ENCODE results near the gene TGM3. TPM values are rescaled to one million over a fixed set of nuclear protein-coding genes. Genes with fewer than 3 reads are reported as not detected.

TGM3 gene
- total and polyA plus RNA-seq, 2 of the 4 experiments (the other 2 are of a cell fraction) = not detected

DNA sequence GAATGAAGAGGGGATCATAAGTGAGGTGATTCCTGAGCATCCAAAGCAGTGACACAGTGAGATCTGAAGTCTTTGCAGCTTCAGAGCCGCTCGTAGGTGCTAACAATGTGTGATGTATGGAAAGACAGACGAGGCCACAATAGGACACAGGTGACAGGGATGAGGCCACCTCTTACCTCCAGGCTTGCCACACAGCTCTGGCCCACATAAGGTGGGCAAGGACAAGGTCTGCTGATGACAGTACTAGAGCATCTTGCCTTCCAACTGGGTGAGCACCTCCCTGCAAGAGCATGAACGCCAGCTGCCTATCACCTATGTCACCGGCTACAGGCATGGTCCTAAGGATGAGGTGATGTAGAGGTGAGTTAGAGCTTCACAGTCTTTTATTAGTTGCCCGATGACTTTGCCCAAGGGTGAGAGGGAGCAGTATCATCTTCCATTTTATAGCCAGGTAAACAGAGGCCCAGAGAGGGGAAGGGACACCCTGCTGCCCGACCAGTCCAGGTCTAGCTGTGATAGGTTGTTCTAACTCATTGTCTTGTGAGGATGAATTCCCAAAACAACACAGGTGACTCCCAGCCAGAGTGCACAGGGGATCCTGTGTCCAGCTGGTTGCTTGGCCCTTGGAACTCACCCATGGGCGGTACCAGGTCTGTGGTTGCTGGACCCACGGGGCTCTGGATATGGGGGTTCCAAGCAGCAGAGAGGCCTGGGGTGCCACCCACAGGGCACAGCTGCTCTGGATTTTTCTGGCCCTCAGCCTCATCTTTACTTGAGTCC lies 78.7 kb downstream of the TGM3 start:
- dilution Hi-C loops (cut with HindIII; ENCODE audit: low sequenced_read_pairs, unreplicated experiment) (no loop called here), intact Hi-C loops (cut with micrococcal nuclease) (no loop called here), in situ Hi-C loops (cut with MboI; ENCODE audit: low sequenced_read_pairs) (no loop called here)
- no peak overlapping the region for H2AK9ac ChIP-seq (replicated peaks; ENCODE audit: low read depth, low read length, poor library complexity)
- no peak overlapping the region for H2AK5ac ChIP-seq (ENCODE audit: low read depth, low read length)
- no peak overlapping the region for H3K4ac ChIP-seq (ENCODE audit: low read depth, low read length)
- no peak overlapping the region for H2AFZ ChIP-seq (replicated peaks; ENCODE audit: low read length, poor library complexity)
- CTCF ChIA-PET = no interaction called here
- no peak overlapping the region for H3K4me3 ChIP-seq (ENCODE audit: insufficient read depth, low read depth, low read length)
- ATAC-seq (ENCODE audit: low read depth) (no peak), DNase-seq (no peak)
- H2BK15ac ChIP-seq (ENCODE audit: low read depth, low read length) = no peak overlapping the region
- no peaks in the 10 kb centered on the region for H3K9me3 ChIP-seq (ENCODE audit: control insufficient read depth, insufficient read depth, low read length)
- no peak overlapping the region for H3K4me2 ChIP-seq (ENCODE audit: low read depth, low read length)
- no peak overlapping the region for H4K8ac ChIP-seq (ENCODE audit: low read depth in 2 of 2, low read length in 2 of 2)
- no peak for TF ChIP-seq MAZ (IDR thresholded peaks at IDR 0.05; ENCODE audit: borderline replicate concordance, low read depth, low read length)
- TF ChIP-seq POLR2A (IDR thresholded peaks at IDR 0.05; ENCODE audit: low read depth, low read length) = no peak
- TF ChIP-seq, protein P1, sequence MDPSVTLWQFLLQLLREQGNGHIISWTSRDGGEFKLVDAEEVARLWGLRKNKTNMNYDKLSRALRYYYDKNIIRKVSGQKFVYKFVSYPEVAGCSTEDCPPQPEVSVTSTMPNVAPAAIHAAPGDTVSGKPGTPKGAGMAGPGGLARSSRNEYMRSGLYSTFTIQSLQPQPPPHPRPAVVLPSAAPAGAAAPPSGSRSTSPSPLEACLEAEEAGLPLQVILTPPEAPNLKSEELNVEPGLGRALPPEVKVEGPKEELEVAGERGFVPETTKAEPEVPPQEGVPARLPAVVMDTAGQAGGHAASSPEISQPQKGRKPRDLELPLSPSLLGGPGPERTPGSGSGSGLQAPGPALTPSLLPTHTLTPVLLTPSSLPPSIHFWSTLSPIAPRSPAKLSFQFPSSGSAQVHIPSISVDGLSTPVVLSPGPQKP (IDR thresholded peaks at IDR 0.05; ENCODE audit: borderline replicate concordance, low read depth, low read length) = no peak
- TF ChIP-seq, protein P2, sequence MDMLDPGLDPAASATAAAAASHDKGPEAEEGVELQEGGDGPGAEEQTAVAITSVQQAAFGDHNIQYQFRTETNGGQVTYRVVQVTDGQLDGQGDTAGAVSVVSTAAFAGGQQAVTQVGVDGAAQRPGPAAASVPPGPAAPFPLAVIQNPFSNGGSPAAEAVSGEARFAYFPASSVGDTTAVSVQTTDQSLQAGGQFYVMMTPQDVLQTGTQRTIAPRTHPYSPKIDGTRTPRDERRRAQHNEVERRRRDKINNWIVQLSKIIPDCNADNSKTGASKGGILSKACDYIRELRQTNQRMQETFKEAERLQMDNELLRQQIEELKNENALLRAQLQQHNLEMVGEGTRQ (IDR thresholded peaks at IDR 0.05; ENCODE audit: low read depth, low read length) = no peak
- no peak for TF ChIP-seq FOS (IDR thresholded peaks at IDR 0.05; ENCODE audit: low read depth, low read length)
- no peak for TF ChIP-seq SMC3 (IDR thresholded peaks at IDR 0.05; ENCODE audit: low read depth, low read length)
- TF ChIP-seq CEBPB (IDR thresholded peaks at IDR 0.05; ENCODE audit: low read depth, low read length) = no peak
- TF ChIP-seq CHD1 (IDR thresholded peaks at IDR 0.05; ENCODE audit: low read depth, low read length) = no peak
- TF ChIP-seq RCOR1 (IDR thresholded peaks at IDR 0.05; ENCODE audit: insufficient replicate concordance, low read length) = no peak
- no peak for TF ChIP-seq RFX5 (IDR thresholded peaks at IDR 0.05; ENCODE audit: low read depth, low read length)
- TF ChIP-seq MAFK (IDR thresholded peaks at IDR 0.05; ENCODE audit: low read depth, low read length) = no peak
- H3K27ac ChIP-seq (ENCODE audit: insufficient read depth, low read length) = no peak overlapping the region
- H2BK20ac ChIP-seq (ENCODE audit: low read depth, low read length) = no peak overlapping the region
- H3K56ac ChIP-seq (ENCODE audit: extremely low read depth, insufficient read depth, low read length) = no peak overlapping the region
- H3K27me3 ChIP-seq (ENCODE audit: control insufficient read depth, insufficient read depth, low read length) = no peaks in the 10 kb centered on the region
- H3K4me1 ChIP-seq (ENCODE audit: control insufficient read depth, insufficient read depth, low read length) = no peaks in the 10 kb centered on the region
- H3K9ac ChIP-seq (ENCODE audit: low read depth, low read length) = no peak overlapping the region
- POLR2A ChIA-PET (ENCODE audit: unreplicated experiment) = no interaction called here
- H4K91ac ChIP-seq (ENCODE audit: insufficient read depth, low read depth, low read length) = no peak overlapping the region
- WGBS, 2 experiments (ENCODE audit: extremely low coverage in 2 of 2, insufficient read length in 1 of 2) = no CpG with 5 or more reads among the region's 9 CpGs
- BruUV-seq (replicated peaks) = no TSS peak
- no peak overlapping the region for H3K18ac ChIP-seq (ENCODE audit: low read depth, low read length)
- H3K14ac ChIP-seq (replicated peaks; ENCODE audit: low read depth, low read length) = no peak overlapping the region
- H3K23ac ChIP-seq (ENCODE audit: low read depth, low read length) = no peak overlapping the region
- H3K9me1 ChIP-seq (ENCODE audit: insufficient read depth, low read length) = no peaks in the 10 kb centered on the region
- no peak overlapping the region for H2BK120ac ChIP-seq (ENCODE audit: low read depth, low read length)
- no peaks in the 10 kb centered on the region for H4K20me1 ChIP-seq (ENCODE audit: insufficient read depth, low read length)
- H4K5ac ChIP-seq (ENCODE audit: low read depth, low read length) = no peak overlapping the region
- H3K36me3 ChIP-seq (ENCODE audit: control insufficient read depth, insufficient read depth, low read length) = no peaks in the 10 kb centered on the region
- H3K79me1 ChIP-seq (ENCODE audit: low read depth in 1 of 2, low read length in 2 of 2) = no peaks in the 10 kb centered on the region
- H2BK5ac ChIP-seq (ENCODE audit: low read depth, low read length, poor library complexity, severe bottlenecking) = no peak overlapping the region
